Measurements from ENCODE around the gene CDC20B. TPM values are rescaled to one million over a fixed set of nuclear protein-coding genes. Genes with fewer than 3 reads are reported as not detected.

CDC20B gene
- total and polyA plus RNA-seq, 4 donors, result 0.28 to 5.7 (median 0.92) TPM

DNA sequence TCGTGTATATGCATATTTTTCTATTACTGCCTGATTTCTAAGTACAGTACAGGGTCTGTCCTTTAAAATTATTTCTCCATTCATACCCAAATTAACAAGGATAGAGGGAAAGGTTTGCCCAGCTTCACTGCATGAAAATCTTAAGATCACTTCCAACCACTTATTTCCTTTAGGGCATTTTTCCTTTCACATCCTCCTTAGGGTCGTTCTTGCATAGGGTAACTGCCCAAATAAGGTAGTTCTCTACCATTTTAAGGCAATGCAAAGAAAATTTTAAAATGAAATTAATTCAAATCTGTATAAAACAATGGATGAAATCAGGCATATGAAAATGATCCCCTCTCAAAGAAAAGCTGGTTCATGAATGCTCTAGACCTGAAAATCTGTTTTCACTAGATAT lies 4.1 kb upstream of the CDC20B start:
- TF ChIP-seq CTCF (IDR thresholded peaks at IDR 0.05; ENCODE audit: control extremely low read depth, extremely low read depth), result no peak
- H3K27ac ChIP-seq (ENCODE audit: low read depth in 1 of 2, low read length in 1 of 2), result no peak overlapping the region
- 7 to 18% methylated on average over 2 of the region's 2 CpGs for WGBS, 2 donors
- ATAC-seq (ENCODE audit: insufficient read depth, low FRiP score) (no peak), DNase-seq (peak in 1 of 3 donors; percentile 21)
- peaks cover 0 to 2% (median 0%) of the 10 kb centered on the region in 4 donors for H3K9me3 ChIP-seq (ENCODE audit: control insufficient read depth in 4 of 4, insufficient read depth in 3 of 4, low read length in 3 of 4)
- peaks cover 0 to 82% (median 78%) of the 10 kb centered on the region in 3 donors for H3K27me3 ChIP-seq (ENCODE audit: control insufficient read depth in 3 of 3, insufficient read depth in 3 of 3, low read length in 2 of 3)
- peaks cover 0 to 30% (median 6%) of the 10 kb centered on the region in 5 donors for H3K4me1 ChIP-seq (ENCODE audit: control insufficient read depth in 5 of 5, insufficient read depth in 5 of 5, low read length in 5 of 5)
- no peaks in the 10 kb centered on the region for H3K36me3 ChIP-seq (ENCODE audit: control insufficient read depth in 4 of 4, insufficient read depth in 4 of 4, low read length in 4 of 4)
- H3K9ac ChIP-seq (ENCODE audit: insufficient read depth in 1 of 2, low read length in 2 of 2), result no peak overlapping the region
- H3K4me3 ChIP-seq, result no peak overlapping the region

- Histone ChIP-seq H3K9me3 (ENCODE audit: control insufficient read depth in 4 of 4, insufficient read depth in 3 of 4, low read length in 3 of 4) (peaks cover 0 to 2% (median 0%) of the 10 kb centered on the region in 4 donors), H3K36me3 (ENCODE audit: control insufficient read depth in 4 of 4, insufficient read depth in 4 of 4, low read length in 4 of 4) (no peaks in the 10 kb centered on the region), H3K27me3 (ENCODE audit: control insufficient read depth in 3 of 3, insufficient read depth in 3 of 3, low read length in 2 of 3) (peaks cover 0 to 75% (median 71%) of the 10 kb centered on the region in 3 donors), H3K27ac (ENCODE audit: low read depth in 1 of 2, low read length in 1 of 2) (no peak overlapping the region), H3K4me1 (ENCODE audit: control insufficient read depth in 5 of 5, insufficient read depth in 5 of 5, low read length in 5 of 5) (peaks cover 0 to 31% (median 6%) of the 10 kb centered on the region in 5 donors), H3K4me3 (no peak overlapping the region), H3K9ac (ENCODE audit: insufficient read depth in 1 of 2, low read length in 2 of 2) (no peak overlapping the region)
- peak; percentile 50 to 56 (median 54) for DNase-seq
- 1 to 3% methylated on average over 44 of the region's 44 CpGs for WGBS, 2 donors
- TF ChIP-seq CTCF (IDR thresholded peaks at IDR 0.05; ENCODE audit: control extremely low read depth, extremely low read depth), result no peak
- ATAC-seq (ENCODE audit: insufficient read depth, low FRiP score), result no peak
These were observed 3.3 kb upstream of the CDC20B start for GRCh38 chr5:55176176-55176818.

DNA sequence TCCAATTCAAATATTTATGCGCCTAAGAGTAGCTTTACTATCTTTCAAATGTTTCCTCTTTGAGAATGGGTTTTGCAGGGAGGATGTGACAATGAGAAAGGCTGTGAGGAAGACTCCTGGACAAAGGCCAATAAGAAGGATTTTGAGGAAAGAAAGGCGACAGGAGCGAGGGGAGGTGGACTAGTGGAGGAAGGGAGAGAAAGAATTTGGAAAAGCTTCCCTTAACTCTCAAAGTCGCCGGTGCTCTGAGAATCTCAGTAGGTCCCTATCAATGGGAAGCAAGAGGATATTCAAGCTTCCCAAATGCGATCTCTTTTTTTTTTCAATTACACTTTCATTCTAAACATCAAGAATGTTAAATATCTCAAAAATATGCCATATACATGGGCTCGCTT lies 2.8 kb upstream of the CDC20B start:
- TF ChIP-seq CTCF (IDR thresholded peaks at IDR 0.05; ENCODE audit: control extremely low read depth, extremely low read depth), result no peak
- DNase-seq, result no peak
- Histone ChIP-seq H3K4me3 (no peak overlapping the region), H3K36me3 (ENCODE audit: control insufficient read depth in 4 of 4, insufficient read depth in 4 of 4, low read length in 4 of 4) (no peaks in the 10 kb centered on the region), H3K9ac (ENCODE audit: insufficient read depth in 1 of 2, low read length in 2 of 2) (no peak overlapping the region), H3K27ac (ENCODE audit: low read depth in 1 of 2, low read length in 1 of 2) (no peak overlapping the region), H3K9me3 (ENCODE audit: control insufficient read depth in 4 of 4, insufficient read depth in 3 of 4, low read length in 3 of 4) (peaks cover 0 to 2% (median 0%) of the 10 kb centered on the region in 4 donors), H3K4me1 (ENCODE audit: control insufficient read depth in 5 of 5, insufficient read depth in 5 of 5, low read length in 5 of 5) (peaks cover 0 to 31% (median 6%) of the 10 kb centered on the region in 5 donors), H3K27me3 (ENCODE audit: control insufficient read depth in 3 of 3, insufficient read depth in 3 of 3, low read length in 2 of 3) (peaks cover 0 to 69% (median 66%) of the 10 kb centered on the region in 3 donors)
- WGBS, 2 donors, result 10 to 16% methylated on average over 7 of the region's 7 CpGs
- ATAC-seq (ENCODE audit: insufficient read depth, low FRiP score), result no peak
